ENCODE measurements around the gene RTRAF. TPM values are rescaled to one million over a fixed set of nuclear protein-coding genes. Genes with fewer than 3 reads are reported as not detected.

The RTRAF gene
- total RNA-seq, 6 experiments from 2014 or later = 35.1 to 73.0 (median 55.4) TPM

DNA sequence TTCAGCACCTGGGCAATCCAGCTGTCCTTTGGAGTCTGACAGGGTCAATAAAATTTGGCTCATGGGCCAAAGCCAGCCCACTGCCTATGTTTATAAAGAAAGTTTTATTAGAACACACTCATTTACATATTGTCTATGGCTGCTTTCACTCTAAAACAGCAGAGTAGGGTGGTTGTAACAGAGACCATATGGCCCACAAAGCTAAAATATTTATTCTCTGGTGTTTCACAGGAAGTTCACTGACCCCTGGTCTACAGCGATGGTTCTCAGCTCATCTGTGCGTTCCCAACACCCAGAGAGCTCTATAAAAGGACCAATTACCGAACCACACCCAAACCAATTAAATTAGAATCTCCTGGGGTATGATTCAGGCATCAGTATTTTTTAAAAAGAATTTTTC lies 37.7 kb upstream of the RTRAF start:
- Histone ChIP-seq H3K9me3 (no peaks in the 10 kb centered on the region), H3K4me1 (no peaks in the 10 kb centered on the region), H3K27ac (no peak overlapping the region), H3K4me3 (no peak overlapping the region), H3K36me3 (no peaks in the 10 kb centered on the region), H3K27me3 (no peaks in the 10 kb centered on the region)
- WGBS (ENCODE audit: insufficient coverage, low coverage, low lambda C conversion rate, missing lambda C conversion rate) = 38% methylated on average over 3 of the region's 3 CpGs
- DNase-seq (no peak), ATAC-seq (no peak)
- intact Hi-C loops (cut with DNase I) = no loop called here
- TF ChIP-seq, protein P1, sequence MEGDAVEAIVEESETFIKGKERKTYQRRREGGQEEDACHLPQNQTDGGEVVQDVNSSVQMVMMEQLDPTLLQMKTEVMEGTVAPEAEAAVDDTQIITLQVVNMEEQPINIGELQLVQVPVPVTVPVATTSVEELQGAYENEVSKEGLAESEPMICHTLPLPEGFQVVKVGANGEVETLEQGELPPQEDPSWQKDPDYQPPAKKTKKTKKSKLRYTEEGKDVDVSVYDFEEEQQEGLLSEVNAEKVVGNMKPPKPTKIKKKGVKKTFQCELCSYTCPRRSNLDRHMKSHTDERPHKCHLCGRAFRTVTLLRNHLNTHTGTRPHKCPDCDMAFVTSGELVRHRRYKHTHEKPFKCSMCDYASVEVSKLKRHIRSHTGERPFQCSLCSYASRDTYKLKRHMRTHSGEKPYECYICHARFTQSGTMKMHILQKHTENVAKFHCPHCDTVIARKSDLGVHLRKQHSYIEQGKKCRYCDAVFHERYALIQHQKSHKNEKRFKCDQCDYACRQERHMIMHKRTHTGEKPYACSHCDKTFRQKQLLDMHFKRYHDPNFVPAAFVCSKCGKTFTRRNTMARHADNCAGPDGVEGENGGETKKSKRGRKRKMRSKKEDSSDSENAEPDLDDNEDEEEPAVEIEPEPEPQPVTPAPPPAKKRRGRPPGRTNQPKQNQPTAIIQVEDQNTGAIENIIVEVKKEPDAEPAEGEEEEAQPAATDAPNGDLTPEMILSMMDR (IDR thresholded peaks at IDR 0.05) = no peak
- no peak for TF ChIP-seq POLR2A (IDR thresholded peaks at IDR 0.05)

DNA sequence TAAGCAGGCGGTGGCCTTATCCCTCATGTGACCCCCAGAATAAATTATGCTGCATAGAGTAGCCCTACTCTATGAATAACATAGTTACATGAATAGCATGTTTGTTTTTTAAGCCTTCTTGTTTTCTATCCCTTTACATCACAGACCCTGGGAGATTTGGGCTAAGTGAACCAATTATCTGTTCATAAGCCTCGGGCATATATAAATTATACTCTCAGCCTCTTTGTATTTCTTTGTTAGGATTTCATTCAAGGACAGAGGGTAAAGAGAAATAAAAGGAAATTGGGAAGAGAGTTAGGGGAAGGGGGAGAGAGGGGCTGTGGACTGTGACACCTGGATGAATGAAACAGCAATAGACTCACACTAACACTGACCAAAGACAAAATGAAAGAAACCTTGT lies 35.3 kb upstream of the RTRAF start:
- Histone ChIP-seq H3K9me3 (no peaks in the 10 kb centered on the region), H3K4me3 (no peak overlapping the region), H3K27ac (no peak overlapping the region), H3K4me1 (no peaks in the 10 kb centered on the region), H3K27me3 (no peaks in the 10 kb centered on the region), H3K36me3 (no peaks in the 10 kb centered on the region)
- no peak for ATAC-seq
- no peak for TF ChIP-seq POLR2A (IDR thresholded peaks at IDR 0.05)
- TF ChIP-seq, protein P1 (IDR thresholded peaks at IDR 0.05) = no peak
- 63% methylated on average over 2 of the region's 2 CpGs for WGBS (ENCODE audit: insufficient coverage, low coverage, low lambda C conversion rate, missing lambda C conversion rate)
- intact Hi-C loops (cut with DNase I) = no loop called here
- DNase-seq = no peak

- Histone ChIP-seq H3K27me3 (no peaks in the 10 kb centered on the region), H3K27ac (no peak overlapping the region), H3K4me3 (no peak overlapping the region), H3K9me3 (no peaks in the 10 kb centered on the region), H3K36me3 (no peaks in the 10 kb centered on the region), H3K4me1 (no peaks in the 10 kb centered on the region)
- WGBS (ENCODE audit: insufficient coverage, low coverage, low lambda C conversion rate, missing lambda C conversion rate) = 60% methylated on average over 2 of the region's 3 CpGs
- DNase-seq (no peak), ATAC-seq (no peak)
- TF ChIP-seq POLR2A (IDR thresholded peaks at IDR 0.05) = no peak
- TF ChIP-seq, protein P1 (IDR thresholded peaks at IDR 0.05) = no peak
- intact Hi-C loops (cut with DNase I) = no loop called here
Measured at GRCh38 chr14:51954657-51955056, 34.7 kb upstream of the RTRAF start.

DNA sequence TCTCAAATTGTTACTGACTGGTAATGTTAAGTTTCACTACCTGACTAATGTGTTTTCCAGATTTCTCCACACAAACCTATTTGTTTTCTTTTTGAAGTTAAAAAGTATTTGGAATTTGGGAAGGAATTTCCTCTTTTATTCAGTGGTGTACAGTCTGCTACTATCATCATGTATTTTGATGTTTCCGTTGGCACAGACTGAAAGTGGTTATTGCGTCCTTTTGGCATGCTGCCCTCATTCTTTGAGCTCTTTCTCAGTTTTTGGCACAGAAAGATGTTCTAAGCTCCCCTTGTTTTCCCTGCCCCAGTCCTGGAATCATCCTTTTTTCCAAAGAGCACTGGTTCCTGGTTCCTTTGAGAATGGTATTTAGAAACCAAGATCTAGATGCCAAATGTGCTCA lies 31.4 kb upstream of the RTRAF start:
- intact Hi-C loops (cut with DNase I) = no loop called here
- TF ChIP-seq POLR2A (IDR thresholded peaks at IDR 0.05) = no peak
- TF ChIP-seq, protein P1 (IDR thresholded peaks at IDR 0.05) = no peak
- Histone ChIP-seq H3K4me1 (no peaks in the 10 kb centered on the region), H3K36me3 (no peaks in the 10 kb centered on the region), H3K27ac (no peak overlapping the region), H3K4me3 (no peak overlapping the region), H3K9me3 (no peaks in the 10 kb centered on the region), H3K27me3 (no peaks in the 10 kb centered on the region)
- WGBS (ENCODE audit: insufficient coverage, low coverage, low lambda C conversion rate, missing lambda C conversion rate) = 45% methylated on average over 2 of the region's 2 CpGs
- ATAC-seq = no peak
- DNase-seq = no peak

DNA sequence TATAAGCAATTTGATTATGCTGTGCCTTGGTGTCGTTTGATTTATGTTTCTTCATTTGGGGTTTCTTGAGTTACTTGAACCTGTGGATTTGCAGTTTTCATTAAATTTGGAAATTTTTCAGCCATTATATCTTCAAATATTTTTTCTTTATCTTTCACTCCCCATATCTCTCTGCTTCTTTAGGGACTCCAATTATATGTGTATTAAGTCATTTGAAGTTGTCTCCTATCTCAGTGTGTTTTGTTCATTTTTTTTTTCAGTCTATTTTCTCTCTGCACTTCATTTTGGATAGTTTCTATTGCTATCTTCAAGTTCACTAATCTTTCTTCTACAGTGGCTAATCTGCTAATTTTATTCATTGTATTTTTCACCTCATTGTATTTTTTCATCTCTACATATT lies 29.4 kb upstream of the RTRAF start:
- no peaks in the 10 kb centered on the region for H3K4me1 ChIP-seq
- 67% methylated on average over 1 of the region's 1 CpG for WGBS (ENCODE audit: insufficient coverage, low coverage, low lambda C conversion rate, missing lambda C conversion rate)

More for the DNA sequence above, 29.4 kb upstream of the RTRAF start:
- Histone ChIP-seq H3K27ac (no peak overlapping the region), H3K36me3 (no peaks in the 10 kb centered on the region), H3K4me3 (no peak overlapping the region), H3K9me3 (no peaks in the 10 kb centered on the region), H3K27me3 (no peaks in the 10 kb centered on the region)
- intact Hi-C loops (cut with DNase I) = no loop called here
- TF ChIP-seq POLR2A (IDR thresholded peaks at IDR 0.05) = no peak
- TF ChIP-seq, protein P1 (IDR thresholded peaks at IDR 0.05) = no peak
- ATAC-seq = no peak
- DNase-seq = no peak

All from right lobe of liver (tissue), 6 donors.